ENCODE measurements around the gene NRSN1.

DNA sequence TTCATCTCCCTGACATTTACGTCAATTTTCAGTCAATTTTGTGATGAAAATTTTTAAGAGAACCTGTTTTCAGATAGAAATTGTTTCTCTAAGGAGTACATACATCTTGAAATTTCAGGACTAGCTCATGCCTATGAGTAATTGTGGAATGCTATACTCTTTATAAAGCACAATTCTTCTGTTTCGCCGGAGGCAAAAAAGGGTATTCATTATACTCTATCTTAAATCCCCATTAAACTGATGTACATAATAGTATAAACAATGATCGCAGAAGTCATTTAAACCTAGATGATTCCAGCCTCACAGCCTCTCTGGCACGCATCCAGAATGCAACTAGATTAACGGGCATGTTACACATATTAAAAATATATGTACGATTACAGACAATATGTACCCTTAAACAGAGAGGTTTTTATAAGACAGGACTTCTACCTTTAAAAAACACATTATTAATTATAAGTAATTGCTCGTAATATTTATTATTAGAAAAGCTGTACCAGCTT is 62.6 kb downstream of the NRSN1 start:
- TF ChIP-seq, protein P1, sequence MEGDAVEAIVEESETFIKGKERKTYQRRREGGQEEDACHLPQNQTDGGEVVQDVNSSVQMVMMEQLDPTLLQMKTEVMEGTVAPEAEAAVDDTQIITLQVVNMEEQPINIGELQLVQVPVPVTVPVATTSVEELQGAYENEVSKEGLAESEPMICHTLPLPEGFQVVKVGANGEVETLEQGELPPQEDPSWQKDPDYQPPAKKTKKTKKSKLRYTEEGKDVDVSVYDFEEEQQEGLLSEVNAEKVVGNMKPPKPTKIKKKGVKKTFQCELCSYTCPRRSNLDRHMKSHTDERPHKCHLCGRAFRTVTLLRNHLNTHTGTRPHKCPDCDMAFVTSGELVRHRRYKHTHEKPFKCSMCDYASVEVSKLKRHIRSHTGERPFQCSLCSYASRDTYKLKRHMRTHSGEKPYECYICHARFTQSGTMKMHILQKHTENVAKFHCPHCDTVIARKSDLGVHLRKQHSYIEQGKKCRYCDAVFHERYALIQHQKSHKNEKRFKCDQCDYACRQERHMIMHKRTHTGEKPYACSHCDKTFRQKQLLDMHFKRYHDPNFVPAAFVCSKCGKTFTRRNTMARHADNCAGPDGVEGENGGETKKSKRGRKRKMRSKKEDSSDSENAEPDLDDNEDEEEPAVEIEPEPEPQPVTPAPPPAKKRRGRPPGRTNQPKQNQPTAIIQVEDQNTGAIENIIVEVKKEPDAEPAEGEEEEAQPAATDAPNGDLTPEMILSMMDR (IDR thresholded peaks at IDR 0.05): no peak
- TF ChIP-seq EZH2 (IDR thresholded peaks at IDR 0.05; ENCODE audit: borderline replicate concordance, insufficient read depth, low read depth, low read length, poor library complexity, severe bottlenecking): no peak
